CMK (cell line): Measurements from ENCODE around the gene HOXD9.

Experiments used
- DNase-seq: peaks from one replicate; pipeline ENCODE4 v3.0.0-alpha.2; 2010; ENCODE audit warnings: low read depth

Gene HOXD9

GRCh38 chr2:176110415-176111308 lies 11.9 kb upstream of the HOXD9 start:
- DNase-seq: no peak

- no peak for DNase-seq
Observed at GRCh38 chr2:176111309-176111663, 11.2 kb upstream of the HOXD9 start.

GRCh38 chr2:176111846-176112374 lies 10.6 kb upstream of the HOXD9 start:
- no peak for DNase-seq

GRCh38 chr2:176112375-176113302 lies 9.9 kb upstream of the HOXD9 start:
- no peak for DNase-seq

GRCh38 chr2:176114120-176114929 lies 8.2 kb upstream of the HOXD9 start:
- DNase-seq: no peak

GRCh38 chr2:176114930-176115625 lies 7.4 kb upstream of the HOXD9 start:
- DNase-seq: no peak

- DNase-seq: no peak
Observed at GRCh38 chr2:176115883-176116813, 6.4 kb upstream of the HOXD9 start, which contains the start of gene HOXD10. HOXD10 (plus strand) TSS chr2:176116778; CDS start chr2:176116834, 56 bp downstream.

GRCh38 chr2:176117162-176117822 lies 5.2 kb upstream of the HOXD9 start:
- DNase-seq: no peak

- no peak for DNase-seq
Observed at GRCh38 chr2:176117823-176118371, 4.6 kb upstream of the HOXD9 start.

GRCh38 chr2:176118601-176119339 lies 3.7 kb upstream of the HOXD9 start:
- DNase-seq: no peak

GRCh38 chr2:176120364-176121189 lies 1.9 kb upstream of the HOXD9 start:
- no peak for DNase-seq

- no peak for DNase-seq
Observed at GRCh38 chr2:176121190-176122051, 1.1 kb upstream of the HOXD9 start.

- no peak for DNase-seq
Observed at GRCh38 chr2:176122052-176122682, 352 bp upstream of the HOXD9 start.

- no peak for DNase-seq
Observed at GRCh38 chr2:176123411-176124109, 1.0 kb downstream of the HOXD9 start.
